Inflammatory macrophage treated with lipopolysaccharide for 4 hours (primary cell): Measurements from ENCODE around the gene RASL11B.

Experiments
- DNase-seq: peaks from one replicate; pipeline ENCODE4 v3.0.0-alpha.2; 2020

Gene RASL11B

DNA sequence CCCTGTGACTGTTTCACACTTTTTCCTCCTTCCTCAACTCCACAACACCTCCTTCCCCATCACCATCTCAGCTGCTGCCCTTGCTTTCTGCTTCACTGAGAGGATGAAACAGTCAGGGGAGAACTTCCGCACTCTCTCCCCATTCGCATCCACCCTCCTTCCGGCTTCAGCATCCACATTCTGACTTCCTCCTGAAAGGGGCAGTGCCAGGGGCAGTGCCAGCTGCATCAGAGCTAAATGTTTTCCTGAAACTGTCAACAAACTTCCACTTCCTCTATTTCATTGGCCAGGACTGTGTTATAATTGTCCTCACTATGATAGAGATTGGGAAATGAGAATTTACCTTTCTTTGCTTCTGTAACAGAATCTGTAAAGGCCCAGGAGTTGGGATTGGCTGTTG is 18.2 kb upstream of the RASL11B start:
- DNase-seq: peak; percentile 53

DNA sequence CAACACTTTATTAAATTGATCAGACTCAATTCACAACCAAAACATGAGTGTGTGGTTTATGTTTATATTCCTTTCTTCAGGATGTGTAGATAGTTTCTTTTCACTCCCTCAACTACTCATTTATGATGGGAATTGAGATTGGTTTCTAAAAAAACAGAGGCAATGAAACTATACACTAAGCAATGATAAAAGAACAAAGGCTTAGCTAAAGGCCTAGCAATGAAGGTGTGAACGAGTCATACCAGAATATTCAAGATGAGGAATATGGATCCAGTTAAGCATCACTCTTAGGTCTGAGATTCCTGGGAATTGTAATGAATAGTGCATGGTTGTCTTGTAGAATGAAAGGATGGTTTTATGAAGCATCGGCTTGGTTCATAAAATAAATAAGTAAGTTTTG is 17.5 kb upstream of the RASL11B start:
- DNase-seq: no peak

- no peak for DNase-seq
These were observed 15.6 kb upstream of the RASL11B start for GRCh38 chr4:52846502-52846901.

DNA sequence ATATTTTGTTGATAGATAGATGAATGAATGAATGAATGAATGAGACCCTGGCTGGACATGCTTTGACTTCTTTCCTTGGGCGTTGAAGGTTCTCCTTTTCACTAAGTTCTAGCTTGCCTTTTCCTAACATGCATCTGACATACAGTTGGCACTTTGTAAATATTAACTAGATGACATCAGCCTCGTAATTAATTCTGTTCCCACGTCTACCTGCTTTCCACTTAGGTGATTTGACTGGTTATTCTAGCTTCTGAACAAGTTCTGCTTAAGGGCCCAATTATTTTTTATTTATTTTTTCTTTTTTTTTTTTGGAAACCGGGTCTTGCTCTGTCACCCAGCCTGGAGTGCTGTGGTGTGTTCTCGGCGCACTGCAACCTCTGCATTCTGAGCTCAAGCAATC is 13.9 kb upstream of the RASL11B start:
- DNase-seq: no peak

GRCh38 chr4:52850406-52851124 is 11.6 kb upstream of the RASL11B start:
- no peak for DNase-seq

DNA sequence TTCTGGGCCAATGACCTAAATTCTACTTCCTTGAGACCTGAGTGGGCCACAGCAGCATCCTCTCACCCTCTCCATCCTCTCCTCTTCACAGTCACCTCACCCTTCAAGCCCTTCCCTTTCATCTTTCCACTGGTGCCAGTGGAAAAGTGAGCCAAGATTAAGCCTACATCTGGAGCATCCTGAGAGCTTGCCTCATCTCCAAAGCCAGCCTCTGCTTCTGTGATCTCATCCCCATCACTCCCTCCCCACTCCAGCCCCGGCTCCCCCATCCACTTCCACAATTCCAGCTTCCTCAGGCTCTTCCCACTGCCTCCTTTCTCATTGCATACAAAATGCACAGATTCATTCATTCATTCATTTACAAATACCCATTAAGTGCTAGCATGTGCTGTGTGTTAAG is 10.1 kb upstream of the RASL11B start:
- no peak for DNase-seq

DNA sequence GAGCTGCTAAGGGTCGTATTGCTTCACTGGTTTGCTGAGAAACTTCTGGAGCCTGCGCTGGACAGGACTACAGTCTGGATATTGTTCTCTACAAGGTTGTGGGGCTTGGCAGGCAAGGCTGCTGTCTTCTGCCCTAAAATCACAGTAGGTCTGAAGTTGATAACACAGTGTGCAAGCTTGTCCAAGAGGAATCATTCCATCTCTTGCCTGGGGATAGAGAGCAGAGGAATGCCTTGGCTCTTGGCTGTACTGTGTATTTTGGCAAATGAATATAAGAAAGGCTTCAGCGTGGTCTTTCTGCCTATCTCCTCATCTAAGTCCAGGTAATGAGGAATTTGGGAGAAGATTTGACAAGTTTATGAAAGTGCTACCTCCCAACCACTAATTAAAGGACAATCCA is 9.4 kb upstream of the RASL11B start:
- DNase-seq: peak; percentile 21

- peak; percentile 45 for DNase-seq
These were observed 8.8 kb upstream of the RASL11B start for GRCh38 chr4:52853351-52853750.

GRCh38 chr4:52856801-52857200 is 5.3 kb upstream of the RASL11B start:
- peak; percentile 72 for DNase-seq

DNA sequence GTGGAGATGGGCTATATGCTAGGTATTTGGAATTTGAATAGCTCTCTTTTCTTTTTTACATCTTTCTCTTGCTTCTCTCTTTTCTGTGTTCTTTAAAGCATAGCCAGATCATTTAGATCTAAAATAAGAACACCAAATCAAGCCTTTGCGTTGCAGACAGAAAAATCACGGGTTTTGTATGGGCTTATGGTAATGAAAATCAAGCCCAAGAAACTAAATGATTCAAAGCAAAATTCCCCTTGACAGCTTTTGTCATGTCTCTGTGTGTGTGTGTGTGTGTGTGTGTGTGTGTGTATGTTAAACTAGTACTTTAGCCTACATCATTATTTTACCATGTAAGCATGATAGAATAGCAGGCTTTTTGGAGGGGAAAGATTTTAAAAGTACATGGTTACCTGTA is 1.8 kb upstream of the RASL11B start:
- DNase-seq: no peak

DNA sequence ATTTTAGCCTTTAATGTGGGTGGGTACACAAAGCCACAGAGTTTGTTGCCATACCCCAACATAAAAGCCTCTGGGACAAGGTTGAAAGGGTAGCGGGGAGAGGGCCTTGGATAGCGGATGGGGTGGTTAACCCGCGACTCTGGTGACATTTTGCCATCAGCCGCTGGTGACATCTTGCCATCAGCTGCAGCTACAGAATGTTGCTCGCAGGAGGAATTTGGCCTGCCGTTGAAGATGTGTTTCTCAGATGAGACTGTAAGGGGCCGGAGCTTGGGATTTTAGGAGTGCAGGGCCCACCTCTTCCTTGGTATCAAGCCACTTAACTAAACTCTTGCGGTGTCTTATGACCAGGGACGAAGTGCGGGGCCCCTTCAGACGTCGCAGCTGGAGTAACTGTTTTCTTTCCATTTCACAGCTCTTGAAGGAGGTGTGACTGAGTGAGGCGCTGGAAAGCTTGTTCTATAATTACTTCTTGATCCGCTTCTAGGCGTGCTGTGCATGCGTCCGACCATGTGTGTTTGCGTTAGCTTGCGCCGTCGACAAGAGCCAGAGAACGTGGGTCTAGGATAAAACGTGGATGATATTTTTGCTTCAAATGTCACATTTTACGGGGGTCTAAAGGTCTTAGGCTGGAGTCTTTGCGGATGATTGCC is 820 bp upstream of the RASL11B start:
- no peak for DNase-seq

- no peak for DNase-seq
These were observed 583 bp downstream of the RASL11B start for GRCh38 chr4:52862639-52863161.

GRCh38 chr4:52863324-52863723 is 1.2 kb downstream of the RASL11B start:
- DNase-seq: no peak

GRCh38 chr4:52864793-52865192 is 2.7 kb downstream of the RASL11B start:
- DNase-seq: no peak

DNA sequence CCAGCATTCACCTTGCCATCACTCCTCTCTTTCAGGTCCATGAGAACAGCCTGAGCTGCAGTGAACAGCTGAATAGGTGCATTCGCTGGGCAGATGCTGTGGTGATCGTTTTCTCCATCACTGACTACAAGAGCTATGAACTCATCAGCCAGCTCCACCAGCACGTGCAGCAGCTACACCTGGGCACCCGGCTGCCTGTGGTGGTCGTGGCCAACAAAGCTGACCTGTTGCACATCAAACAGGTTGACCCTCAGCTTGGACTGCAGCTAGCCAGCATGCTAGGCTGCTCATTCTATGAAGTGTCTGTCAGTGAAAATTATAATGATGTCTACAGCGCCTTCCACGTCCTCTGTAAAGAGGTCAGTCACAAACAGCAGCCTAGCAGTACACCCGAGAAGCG is 3.2 kb downstream of the RASL11B start:
- no peak for DNase-seq

DNA sequence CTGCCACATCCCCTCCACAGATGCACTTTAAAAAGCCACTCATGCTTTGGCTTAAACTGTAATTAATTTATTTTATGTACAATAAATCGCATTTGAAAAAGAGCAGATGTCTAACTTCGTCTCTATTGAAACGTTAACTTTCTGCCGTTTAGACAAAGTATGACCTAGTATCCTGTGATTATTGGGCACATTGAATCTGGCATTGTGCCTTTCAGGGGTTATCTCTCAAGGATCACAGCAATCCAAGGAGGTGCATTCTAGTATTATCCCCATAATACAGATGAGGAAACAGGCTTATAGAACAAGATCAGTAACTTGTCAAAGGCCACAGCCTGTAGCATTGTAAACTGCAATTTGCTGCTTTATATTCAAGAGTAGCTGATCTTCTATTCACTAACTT is 4.6 kb downstream of the RASL11B start:
- no peak for DNase-seq

DNA sequence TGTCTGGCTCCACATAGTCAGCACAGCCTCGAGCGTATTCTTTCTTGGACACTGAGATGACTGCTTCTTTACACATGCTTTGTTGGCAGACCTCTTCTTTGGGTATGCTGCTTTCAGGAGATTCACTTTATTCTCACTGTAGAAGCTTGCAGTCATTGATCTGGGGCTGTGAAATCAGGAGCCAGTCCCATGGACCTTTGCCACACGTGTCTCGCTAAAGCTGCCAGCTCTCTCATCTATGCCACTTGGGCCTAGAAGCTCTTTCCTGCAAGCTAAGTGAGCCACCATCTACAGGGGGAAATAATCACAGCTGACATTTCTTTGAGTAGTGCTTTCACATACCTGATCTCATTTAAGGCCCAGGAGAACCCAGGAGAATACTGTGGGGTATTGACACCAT is 5.0 kb downstream of the RASL11B start:
- no peak for DNase-seq

DNA sequence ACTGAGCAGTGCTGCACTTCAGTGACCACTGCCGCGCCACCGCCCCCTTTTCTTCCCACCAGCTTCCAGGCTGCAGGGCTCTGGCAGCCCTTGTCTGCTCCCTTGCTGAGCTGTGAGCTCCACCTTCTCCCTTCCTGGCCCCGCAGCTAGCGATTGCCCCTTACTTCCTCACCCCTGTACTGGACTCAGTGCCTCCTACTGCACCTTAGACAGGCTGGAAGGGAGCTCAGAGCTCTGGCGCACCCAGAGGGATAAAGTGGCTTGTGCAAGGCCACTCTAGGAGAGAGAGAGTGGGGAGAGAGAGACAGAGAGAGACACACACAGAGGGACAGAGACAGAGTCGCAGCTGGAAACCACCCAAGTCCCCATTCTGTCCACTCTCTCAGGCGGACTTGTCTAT is 6.0 kb downstream of the RASL11B start:
- DNase-seq: no peak

DNA sequence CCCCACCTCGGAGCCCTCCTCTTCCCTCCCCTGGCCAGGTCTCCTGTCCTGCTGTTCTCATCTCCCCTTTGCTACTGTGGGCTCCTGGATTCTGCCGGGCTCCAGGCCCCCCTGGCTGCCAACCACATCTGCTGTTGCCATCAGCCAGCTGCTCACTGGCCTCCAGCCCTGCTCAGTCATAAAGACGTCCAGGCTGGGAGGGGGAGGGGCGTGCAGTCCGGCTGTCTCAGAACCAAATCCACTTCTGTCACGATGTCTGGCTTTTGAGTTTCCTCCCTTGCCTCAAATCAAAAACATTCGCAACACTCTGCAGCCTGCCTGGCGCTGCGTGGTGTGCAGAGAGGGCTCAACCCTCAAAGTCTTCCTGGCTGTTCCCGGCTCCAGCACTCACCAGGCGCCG is 7.1 kb downstream of the RASL11B start:
- DNase-seq: no peak

- no peak for DNase-seq
These were observed 7.5 kb downstream of the RASL11B start for GRCh38 chr4:52869656-52870055.

- no peak for DNase-seq
These were observed 8.1 kb downstream of the RASL11B start for GRCh38 chr4:52870225-52870624.

DNA sequence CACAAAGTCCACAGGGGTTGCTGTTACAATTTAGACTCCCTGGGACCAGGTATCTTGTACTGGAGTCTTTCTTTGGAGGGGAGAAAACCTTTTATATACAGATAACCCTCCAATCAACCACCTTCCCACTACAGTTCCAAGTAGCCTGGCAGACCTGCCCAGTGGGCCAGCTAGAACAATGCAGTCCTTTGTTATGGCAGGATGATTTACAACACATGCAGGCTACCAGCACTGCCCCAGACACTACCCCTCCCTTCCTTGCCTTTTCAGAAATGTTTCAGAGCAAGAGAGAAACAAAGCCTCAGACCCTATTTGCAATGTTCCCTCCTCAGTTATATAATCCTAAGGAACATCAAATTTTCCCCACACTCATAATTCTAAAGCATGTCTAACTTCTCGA is 11.1 kb downstream of the RASL11B start:
- no peak for DNase-seq

DNA sequence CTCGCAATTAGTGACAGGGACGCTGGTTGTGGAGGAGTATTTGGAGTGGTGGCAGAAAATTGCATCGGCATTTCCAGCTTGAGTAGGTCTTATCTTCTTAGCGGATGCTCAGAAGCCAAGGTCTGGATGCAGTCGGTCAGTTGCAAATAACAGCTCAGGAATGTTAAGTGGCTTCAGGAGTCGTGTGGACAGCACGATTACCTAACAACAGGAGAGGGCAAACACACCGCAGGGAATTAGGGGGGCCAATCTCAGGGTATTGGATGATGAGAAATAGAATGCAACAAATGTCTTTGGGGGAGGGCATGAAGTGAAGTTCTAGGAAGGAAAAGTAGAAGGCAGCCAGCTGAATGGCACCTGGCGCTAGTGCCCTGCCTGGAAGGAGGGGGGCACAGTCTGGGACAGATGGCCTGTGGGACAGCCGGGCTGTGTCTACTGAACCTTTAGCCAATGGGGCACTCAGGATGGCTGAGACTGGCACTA is 11.8 kb downstream of the RASL11B start:
- DNase-seq: no peak

- DNase-seq: no peak
These were observed 12.8 kb downstream of the RASL11B start for GRCh38 chr4:52874948-52875347.

DNA sequence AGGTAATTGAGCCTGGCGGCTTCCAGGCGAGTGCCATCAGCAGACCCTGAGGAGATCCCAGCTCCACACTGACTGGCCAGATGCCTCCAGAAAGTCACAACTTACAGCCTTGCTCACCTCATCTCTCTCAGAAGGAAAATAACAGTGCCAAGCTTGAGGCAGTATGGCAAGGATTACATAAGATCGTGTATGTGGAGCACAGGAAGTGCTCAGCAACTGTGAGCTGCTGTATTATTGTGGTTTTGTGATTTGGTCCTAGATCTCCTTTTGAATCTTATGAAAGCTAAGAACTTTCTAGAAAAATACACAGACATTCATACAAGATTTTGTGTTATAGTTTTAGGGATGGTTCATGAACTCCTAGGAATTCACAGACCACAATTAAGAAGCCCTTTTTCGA is 14.0 kb downstream of the RASL11B start:
- DNase-seq: no peak
